ENCODE data around the gene HRH3.
A peak's percentile ranks its signal among the peaks of the same experiment; 100 is the strongest.

HRH3 gene

DNA sequence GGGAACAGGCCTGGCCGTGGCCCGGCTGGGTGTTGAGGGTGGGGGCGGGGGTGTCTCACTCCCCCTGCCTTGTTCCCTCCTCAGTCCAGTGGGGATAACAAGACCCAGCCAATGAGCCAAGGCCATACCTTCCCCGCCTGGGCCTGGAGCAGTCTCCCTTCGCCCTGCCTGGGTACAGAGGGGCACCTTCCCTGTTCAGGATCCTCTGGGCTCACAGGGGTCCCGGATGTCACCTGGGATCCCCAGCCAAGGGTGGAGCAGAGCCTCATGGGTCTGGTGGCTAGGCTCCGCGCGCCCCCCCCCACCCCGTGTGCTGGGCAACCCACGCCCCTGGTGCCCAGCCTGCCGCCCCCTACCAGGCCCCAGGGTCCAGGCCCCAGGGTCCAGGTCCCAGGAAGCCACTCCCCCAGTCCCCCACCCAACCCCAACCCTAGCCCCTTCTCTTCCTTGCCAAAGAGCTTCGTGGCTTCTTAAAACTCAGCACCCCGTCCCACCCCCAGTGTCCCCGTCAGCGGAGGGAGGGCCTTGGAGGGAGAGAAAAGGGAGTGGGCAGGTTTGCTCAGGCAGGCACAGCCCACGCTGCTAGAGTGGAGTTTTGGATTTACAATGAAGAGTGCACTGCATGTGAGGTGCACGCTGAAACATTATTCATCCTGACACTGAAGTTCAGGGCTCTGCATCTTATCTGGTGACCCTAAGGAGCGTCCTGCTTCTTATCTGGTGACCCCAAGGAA, 11.8 kb downstream of the HRH3 start:
- intact Hi-C loops (cut with DNase I): no loop called here
- peak; percentile 38 to 93 (median 72) for DNase-seq

DNA sequence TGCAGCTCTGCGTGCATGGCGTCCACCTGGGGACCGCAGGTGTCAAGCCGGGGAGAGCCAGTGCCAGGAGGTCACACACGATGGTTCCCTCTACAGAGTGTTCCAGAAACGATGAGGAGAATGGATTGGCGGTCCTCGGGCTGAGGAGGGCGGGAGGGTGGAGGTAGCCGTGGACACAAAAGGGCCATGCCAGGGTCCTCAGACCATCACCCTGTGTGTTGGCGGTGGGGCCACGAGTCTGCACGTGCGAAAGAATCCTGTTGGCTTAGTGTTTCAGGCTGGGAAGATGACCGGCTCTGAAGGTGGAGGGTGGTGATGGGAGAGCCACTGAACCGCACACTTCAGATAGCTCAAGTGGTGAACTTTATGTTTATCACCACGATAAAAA, 13.7 kb downstream of the HRH3 start:
- DNase-seq: no peak

DNA sequence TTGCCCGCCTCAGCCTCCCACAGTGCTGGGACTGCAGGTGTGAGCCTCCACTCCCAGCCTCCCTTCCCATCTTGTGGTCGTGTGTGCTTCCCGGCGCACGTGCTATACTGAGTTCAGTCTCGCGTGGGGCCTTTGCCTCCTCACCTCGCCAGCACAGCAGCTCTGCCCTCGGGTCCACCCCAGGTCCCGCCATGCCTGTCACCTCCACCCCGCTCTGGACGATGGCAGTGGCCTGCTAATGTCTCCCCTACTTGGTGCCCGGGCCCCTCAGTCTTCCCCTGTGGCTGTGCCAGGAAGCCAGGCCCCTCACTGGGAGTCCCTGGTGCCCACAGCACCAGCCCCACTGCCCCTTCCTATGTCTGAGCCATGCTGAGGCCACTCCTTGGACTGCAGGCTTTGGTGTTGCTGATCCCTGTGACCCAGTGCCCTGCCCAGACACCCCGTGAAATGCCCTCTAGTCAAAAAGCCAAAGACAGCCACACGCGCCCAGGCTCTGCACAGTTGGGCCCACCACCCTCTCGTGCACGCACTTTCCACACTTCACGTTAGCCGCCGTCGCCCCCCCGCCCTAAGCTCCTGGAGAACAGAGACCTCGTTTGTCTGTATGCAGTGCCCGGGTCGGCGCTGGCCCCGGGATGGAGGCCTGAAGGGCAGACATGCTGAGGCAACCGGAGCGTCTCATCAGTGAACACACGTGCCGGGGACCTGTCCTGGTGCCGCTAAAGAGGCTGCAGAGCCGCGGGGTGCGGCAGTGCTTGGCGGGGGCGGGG, 14.3 kb downstream of the HRH3 start:
- intact Hi-C loops (cut with DNase I): no loop called here
- peak in 2 of 42 donors; percentile 9 to 28 for DNase-seq

More for the DNA sequence above, 13.7 kb downstream of the HRH3 start:
- intact Hi-C loops (cut with DNase I): no loop called here

DNA sequence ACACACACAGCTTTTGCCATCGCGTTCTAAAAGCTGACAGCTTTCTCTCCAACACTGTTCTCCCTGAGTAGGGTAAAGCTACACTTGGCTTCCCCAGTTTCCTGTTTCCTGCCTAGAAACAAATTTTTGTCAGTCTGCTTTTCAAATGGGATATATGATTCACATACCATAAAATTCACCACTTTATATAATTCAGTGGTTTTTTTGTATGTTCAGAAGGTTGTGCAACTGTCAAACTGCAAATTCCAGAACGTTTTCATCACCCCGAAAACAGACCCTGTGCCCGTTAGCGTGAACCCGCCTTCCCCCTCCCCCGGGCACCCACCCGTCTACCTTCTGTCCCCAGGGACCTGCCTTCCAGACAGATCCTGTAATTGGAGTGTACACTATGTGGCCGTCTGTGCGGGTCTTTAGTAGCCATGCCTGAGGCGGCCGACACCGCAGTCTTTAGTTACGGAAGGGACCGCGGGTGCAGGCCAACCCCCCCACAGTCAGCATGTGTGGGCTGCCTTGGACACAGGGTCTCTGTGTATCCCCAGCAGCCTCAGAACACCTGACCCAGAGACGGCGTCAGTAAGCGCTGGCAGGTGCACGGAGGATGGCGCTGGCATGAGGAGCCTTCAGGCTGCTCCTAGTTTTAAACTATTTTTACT, 16.6 kb downstream of the HRH3 start:
- DNase-seq: peak in 1 of 42 donors; percentile 24
- intact Hi-C loops (cut with DNase I): no loop called here

DNA sequence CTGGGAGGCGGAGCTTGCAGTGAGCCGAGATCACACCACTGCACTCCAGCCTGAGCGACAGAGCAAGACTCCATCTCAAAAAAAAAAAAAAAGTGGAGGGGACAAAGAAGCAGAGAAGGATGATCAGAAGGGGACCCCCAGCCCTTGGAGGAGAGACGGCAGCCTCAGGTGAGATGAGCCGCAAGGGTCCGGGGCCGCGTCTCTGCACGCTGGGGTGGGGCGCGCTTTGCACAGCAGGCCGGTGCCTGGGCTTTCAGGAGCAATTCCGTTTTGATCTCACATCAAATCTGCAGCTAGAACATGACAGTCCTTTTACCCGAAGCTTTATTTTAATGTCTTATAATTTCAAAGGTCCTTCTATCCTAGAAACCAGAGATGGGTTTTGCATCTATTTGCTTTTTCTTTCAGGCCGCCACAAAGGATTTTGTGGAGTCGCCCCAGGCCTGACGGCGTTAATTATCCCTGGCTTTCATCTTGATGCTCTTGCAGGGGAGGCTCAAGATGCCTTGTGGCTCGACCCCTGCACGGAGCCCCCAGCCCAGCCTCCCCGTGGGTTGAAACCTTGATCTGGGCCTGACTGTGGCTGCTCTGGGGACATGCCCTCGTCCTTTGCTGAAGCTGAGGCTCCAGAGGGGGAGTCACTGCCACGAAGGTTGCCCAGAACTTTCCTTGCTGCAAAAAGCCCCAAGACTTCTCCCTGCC, 17.3 kb downstream of the HRH3 start:
- peak in 1 of 42 donors; percentile 22 for DNase-seq
- intact Hi-C loops (cut with DNase I): no loop called here

DNA sequence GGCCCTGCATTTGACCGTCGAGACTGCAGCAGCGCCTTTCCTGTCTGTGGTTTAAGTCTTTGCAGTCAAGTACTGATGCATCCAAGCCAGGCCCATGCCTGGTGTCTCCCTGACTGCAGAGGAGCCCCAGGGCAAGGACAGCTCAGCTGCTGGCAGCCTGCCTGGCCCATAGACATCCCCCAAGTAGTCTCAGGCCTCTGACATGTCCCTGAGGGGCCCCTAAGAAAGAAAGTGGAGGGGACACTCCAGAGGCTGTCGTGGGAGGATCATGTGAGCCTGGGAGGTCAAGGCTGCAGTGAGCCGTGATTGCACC, 18.0 kb downstream of the HRH3 start:
- DNase-seq: no peak
- intact Hi-C loops (cut with DNase I): no loop called here

DNA sequence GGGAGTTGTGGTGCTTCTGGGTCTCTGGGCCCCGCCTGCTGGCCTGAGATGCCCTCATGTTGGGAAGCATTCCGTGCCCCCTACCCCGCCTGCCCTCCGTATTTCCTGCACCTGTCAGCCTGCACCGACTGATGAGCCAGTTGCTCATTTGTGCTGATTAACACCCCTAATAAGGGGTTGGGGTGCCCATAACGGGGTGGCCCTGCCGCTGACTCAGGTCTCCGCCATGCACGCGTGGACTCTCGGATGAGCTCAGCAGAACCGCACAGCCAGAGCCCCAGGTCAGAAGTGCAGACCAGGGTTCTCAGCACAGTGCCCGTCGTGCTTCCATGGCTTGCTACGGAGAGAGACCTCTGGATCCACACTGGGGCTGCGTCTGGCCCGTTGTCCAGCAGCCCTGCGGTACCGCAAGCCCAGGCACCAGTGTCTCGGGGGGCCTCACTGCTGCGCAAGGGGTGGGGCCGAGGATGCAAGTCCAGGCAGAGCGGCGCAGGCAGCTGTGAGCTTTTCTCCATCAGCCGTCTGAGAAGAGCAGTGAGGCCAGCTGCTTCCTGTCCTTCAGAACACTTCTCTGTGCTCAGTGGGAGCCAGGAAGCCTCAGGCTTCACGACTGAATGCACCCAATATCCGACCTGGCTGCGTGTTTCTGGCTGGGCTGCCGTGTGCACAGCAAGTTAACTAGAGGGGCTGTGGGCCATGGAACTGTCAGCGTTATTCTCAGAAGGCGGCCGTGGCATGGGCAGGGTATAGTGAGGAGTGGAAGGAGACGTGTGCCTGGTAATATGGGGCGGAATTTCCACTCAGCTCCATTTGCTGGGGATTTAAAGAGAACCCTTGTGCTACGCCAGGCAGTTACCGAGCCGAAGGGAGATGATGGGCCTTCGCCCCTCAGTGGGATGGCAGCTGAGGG, 18.6 kb downstream of the HRH3 start:
- peak in 1 of 42 donors; percentile 22 for DNase-seq

DNA sequence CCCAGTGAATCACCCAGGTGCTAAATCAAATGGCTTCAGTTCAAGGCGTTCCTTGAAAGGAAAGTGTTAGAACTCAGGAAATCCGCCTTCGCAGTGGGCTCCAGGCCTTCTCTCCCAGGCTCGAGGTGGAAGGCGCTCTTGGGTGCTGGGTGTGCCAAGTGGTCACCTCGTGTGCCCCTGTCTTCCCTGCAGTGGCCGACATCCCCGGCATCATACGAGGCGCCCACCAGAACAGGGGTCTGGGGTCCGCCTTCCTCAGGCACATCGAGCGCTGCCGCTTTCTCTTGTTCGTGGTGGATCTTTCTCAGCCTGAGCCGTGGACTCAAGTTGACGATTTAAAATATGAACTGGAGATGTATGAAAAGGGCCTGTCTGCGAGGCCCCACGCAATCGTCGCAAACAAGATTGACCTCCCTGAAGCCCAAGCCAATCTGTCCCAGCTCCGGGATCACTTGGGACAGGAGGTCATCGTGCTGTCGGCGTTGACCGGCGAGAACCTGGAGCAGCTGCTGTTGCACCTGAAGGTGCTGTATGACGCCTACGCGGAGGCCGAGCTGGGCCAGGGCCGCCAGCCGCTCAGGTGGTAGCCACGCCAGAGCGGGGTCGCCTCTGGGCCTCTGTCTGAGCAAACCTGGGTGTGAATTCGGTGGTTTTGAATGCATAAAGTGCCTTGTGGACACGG, 19.4 kb downstream of the HRH3 start:
- peak in 2 of 42 donors; percentile 25 to 27 for DNase-seq
- intact Hi-C loops (cut with DNase I): no loop called here

More for the DNA sequence above, 18.6 kb downstream of the HRH3 start:
- intact Hi-C loops (cut with DNase I): no loop called here

DNA sequence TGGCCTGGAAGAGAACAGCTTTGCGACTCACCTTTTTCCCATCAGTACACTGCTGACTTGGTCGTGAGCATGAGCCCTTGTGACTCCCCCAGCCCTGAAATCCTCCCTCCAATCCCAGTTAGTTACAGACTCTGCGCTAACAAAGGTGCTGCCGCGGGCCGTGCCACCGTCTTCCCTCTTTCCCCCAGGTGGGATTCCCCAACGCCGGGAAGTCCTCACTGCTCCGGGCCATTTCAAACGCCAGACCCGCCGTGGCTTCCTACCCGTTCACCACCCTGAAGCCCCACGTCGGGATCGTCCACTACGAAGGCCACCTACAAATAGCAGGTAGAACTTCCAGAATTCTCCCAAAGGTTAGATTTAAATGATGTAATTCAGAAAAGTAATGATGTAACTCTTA, 21.1 kb downstream of the HRH3 start:
- peak in 2 of 42 donors; percentile 23 to 25 for DNase-seq
- intact Hi-C loops (cut with DNase I): no loop called here

DNA sequence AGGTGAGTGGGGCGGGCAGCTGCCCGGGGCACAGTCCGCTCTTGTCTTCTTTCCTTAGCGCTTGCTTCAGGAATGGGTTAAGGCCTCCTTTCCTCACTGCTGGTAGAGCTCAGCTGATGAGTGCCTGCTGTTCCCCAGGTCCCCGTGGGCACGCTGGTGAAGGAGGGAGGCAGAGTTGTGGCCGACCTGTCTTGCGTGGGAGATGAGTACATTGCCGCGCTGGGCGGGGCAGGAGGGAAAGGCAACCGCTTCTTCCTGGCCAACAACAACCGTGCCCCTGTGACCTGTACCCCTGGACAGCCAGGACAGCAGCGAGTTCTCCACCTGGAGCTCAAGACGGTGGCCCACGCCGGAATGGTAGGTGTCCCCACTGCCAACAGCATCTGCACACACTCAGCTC, 21.6 kb downstream of the HRH3 start:
- intact Hi-C loops (cut with DNase I): no loop called here
- DNase-seq: peak in 1 of 42 donors; percentile 27

DNA sequence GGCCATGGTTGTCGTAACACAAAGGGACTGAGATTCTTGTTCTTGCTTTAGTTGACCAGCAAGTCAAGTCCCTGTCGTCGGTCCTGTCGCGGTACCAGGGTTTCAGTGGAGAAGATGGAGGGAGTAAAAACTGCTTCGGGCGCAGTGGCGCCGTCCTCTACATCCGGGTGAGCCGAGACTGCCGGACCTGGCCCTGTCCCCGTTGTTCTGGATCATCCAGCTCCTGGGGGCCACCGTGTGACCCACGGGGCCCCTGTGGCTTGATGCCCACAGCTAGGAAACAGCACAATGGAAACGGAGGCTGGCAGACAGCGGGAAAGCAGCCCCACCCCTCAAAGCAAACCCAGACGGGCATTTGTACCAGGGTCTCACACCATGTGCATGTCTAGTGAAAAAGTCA, 22.3 kb downstream of the HRH3 start:
- DNase-seq: no peak
- intact Hi-C loops (cut with DNase I): no loop called here

DNA sequence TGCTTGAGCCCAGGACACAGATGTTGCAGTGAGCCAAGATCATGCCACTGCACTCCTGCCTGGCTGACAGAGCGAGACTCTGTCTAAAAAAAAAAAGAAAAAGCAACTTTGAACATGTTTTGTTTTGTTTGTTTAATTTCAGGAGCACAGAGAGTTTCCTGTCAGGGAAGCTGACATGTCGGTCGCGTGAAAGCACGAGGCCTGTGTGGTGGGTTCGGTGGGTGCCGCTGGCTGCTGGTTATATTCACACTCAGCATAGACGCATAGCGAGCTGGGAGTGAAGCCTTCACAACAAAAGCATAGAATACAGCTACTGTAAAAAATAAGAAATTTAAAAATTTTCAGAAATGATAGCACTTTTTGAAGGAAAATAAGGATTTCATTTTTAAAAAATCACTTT, 22.8 kb downstream of the HRH3 start:
- intact Hi-C loops (cut with DNase I): no loop called here
- peak in 1 of 42 donors; percentile 24 for DNase-seq

DNA sequence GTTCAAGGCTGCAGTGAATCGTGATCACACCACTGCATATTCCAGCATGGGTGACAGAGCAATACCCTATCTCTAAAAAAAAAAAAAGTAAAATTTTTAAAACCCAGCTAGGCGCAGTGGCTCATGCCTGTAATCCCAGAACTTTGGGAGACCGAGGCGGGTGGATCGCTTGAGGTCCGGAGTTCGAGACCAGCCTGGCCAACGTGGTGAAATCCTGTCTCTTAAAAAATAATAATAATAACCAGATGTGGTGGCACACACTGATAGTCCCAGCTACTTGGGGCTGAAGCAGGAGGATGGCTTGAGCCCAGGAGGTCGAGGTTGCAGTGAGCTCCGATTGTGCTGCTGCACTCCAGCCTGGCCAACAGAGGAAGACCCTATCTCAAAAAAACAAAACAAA, 23.8 kb downstream of the HRH3 start:
- peak in 1 of 42 donors; percentile 26 for DNase-seq
- intact Hi-C loops (cut with DNase I): no loop called here

DNA sequence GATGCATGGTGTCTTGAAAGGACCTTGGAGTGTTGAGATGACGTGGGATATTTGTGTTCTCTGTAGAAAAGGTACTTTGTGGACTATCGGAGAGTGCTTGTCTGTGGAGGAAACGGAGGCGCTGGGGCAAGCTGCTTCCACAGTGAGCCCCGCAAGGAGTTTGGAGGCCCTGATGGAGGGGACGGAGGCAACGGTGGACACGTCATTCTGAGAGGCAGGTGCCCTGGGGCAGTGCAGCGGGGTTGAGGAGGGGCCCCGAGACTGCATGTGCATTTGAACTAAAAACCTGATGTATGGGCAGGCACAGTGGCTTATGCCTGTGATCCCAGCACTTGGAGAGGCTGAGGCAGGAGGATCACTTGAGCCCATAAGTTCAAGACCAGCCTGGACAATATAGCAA, 24.3 kb downstream of the HRH3 start:
- intact Hi-C loops (cut with DNase I): no loop called here
- peak in 1 of 42 donors; percentile 23 for DNase-seq

DNA sequence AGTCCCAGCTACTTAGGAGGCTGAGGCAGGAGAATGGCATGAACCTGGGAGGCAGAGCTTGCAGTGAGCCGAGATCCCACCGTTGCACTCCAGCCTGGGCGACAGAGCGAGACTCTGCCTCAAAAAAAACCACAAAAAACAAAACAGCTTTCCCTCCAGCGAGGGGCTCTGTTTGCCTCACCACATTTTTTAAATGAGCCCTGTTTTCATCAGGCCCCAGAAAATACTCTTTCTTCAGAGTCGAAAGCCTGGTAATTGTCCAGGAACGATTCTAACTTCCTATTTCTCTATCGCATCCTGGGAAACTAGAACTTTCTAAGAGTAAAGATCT, 25.0 kb downstream of the HRH3 start:
- DNase-seq: no peak
- intact Hi-C loops (cut with DNase I): no loop called here

DNA sequence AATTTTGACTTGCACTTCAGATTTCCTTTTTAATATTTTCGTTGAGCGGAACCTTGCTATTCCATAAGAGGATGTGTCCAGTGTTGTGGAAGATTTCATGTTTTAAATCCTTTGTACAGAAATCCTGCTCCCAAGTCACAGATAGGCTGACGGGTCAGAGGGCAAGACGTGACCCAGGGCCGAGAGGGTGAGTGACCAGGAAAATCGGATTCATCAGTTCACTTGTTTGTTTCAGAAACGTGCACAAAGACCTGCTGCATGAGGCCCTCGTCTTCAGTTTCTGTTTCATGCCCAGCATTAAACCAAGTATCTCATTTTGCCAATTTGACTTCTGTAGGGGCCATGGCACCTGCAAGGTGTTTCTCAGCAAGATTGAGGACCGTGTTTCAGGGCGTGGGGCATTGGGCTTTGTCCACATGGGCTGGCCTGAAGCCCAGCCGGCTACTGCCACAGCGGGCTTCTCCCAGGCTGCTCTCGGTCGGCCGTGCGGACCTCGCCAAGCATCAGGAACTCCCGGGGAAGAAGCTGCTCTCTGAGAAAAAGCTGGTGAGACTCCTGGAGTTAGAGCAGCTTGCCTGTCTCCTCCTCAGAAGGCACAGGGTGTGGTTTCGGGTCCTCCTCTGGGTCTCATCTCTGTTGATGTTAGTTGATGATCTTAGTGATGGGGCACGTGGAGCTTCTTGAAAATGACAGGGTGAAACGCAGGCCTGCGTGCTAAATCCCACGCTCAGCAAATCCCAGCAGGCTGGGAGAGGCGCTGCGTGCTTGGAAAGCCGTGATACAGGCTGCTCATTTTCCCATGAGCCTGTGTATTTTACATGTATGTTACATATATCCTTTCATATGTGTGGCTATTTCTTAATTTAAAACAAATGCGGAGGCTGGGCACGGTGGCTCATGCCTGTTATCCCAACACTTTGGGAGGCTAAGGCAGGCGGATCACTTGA, 26.7 kb downstream of the HRH3 start:
- intact Hi-C loops (cut with DNase I): no loop called here
- DNase-seq: peak in 1 of 42 donors; percentile 30

DNA sequence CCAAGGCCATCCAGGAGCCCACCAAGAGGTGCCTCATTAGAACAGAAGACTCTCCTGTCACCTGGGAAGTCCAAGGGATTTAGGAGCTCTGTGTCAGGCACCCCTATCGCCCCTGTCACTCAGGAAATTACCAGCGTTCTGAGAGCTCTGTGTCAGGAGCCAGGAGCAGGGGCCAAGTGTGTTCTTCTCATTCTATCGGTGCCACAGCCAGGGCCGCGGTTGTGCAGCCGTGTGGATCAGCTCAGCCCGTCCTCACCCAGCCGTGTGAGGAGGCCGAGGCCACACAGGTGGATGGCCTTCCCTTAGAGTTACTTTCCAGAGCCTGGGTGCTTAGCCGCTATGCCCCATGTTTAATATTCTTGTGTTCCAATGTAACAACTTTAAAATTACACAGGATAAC, 27.4 kb downstream of the HRH3 start:
- intact Hi-C loops (cut with DNase I): no loop called here

More for the DNA sequence above, 27.4 kb downstream of the HRH3 start:
- DNase-seq: peak in 1 of 42 donors; percentile 21
